Measurements from ENCODE around the gene ETV6. TPM values are rescaled to one million over a fixed set of nuclear protein-coding genes. Genes with fewer than 3 reads are reported as not detected.

ETV6 gene
- total RNA-seq, 1 donor = 11.2 TPM

GRCh38 chr12:11724888-11725311, 75.4 kb downstream of the ETV6 start:
- H3K4me3 ChIP-seq (ENCODE audit: low read depth, low read length) = no peak overlapping the region
- peak; percentile 84 for DNase-seq (ENCODE audit: low read depth)
- TF ChIP-seq CTCF (IDR thresholded peaks at IDR 0.05; ENCODE audit: insufficient read depth, low read depth, low read length) = no peak

- DNase-seq (ENCODE audit: low read depth) = no peak
- TF ChIP-seq CTCF (IDR thresholded peaks at IDR 0.05; ENCODE audit: insufficient read depth, low read depth, low read length) = no peak
- H3K4me3 ChIP-seq (ENCODE audit: low read depth, low read length) = no peak overlapping the region
Measured at GRCh38 chr12:11725686-11726085, 76.2 kb downstream of the ETV6 start.

- no peak for DNase-seq (ENCODE audit: low read depth)
- no peak overlapping the region for H3K4me3 ChIP-seq (ENCODE audit: low read depth, low read length)
- no peak for TF ChIP-seq CTCF (IDR thresholded peaks at IDR 0.05; ENCODE audit: insufficient read depth, low read depth, low read length)
Measured at GRCh38 chr12:11726659-11727058, 77.2 kb downstream of the ETV6 start.

GRCh38 chr12:11727133-11727664, 77.7 kb downstream of the ETV6 start:
- H3K4me3 ChIP-seq (ENCODE audit: low read depth, low read length) = no peak overlapping the region
- no peak for TF ChIP-seq CTCF (IDR thresholded peaks at IDR 0.05; ENCODE audit: insufficient read depth, low read depth, low read length)
- DNase-seq (ENCODE audit: low read depth) = no peak

GRCh38 chr12:11728154-11728755, 78.8 kb downstream of the ETV6 start:
- DNase-seq (ENCODE audit: low read depth) = no peak
- no peak for TF ChIP-seq CTCF (IDR thresholded peaks at IDR 0.05; ENCODE audit: insufficient read depth, low read depth, low read length)
- H3K4me3 ChIP-seq (ENCODE audit: low read depth, low read length) = no peak overlapping the region

- no peak overlapping the region for H3K4me3 ChIP-seq (ENCODE audit: low read depth, low read length)
- TF ChIP-seq CTCF (IDR thresholded peaks at IDR 0.05; ENCODE audit: insufficient read depth, low read depth, low read length) = no peak
- no peak for DNase-seq (ENCODE audit: low read depth)
Measured at GRCh38 chr12:11729008-11729407, 79.5 kb downstream of the ETV6 start.
